HCT116 (cell line): ENCODE measurements around the gene NUP54. TPM values are rescaled to one million over a fixed set of nuclear protein-coding genes. Genes with fewer than 3 reads are reported as not detected.

ENCODE experiments used
- ATAC-seq: fragments of 200-7000 bp; cut with Tn5 transposase; 2 replicates; pipeline ENCODE4 v1.9.1; 2020; ENCODE audit warnings: mild to moderate bottlenecking, moderate library complexity
- BruUV-seq: library from RNA; stranded (reverse); fragments of 400-500 nt; replicated peaks from 2 replicates; lab custom pipeline; 2021; lab: Mats Ljungman, UMichigan
- CTCF ChIA-PET: fragments of 300-600 bp; sonication (Branson Sonifier 250); formaldehyde crosslinking; loops from one replicate; lab custom pipeline; 2021; ENCODE audit warnings: antibody characterized with exemption; lab: Charles Lee
- POLR2A ChIA-PET: fragments of 300-600, 350-600 bp; sonication (Branson Sonifier 250); formaldehyde crosslinking; loops from one replicate; lab custom pipeline; 2021; ENCODE audit warnings: antibody characterized with exemption; lab: Charles Lee
- RAD21 ChIA-PET, 2 experiments: fragments of 300-600 bp; sonication (Branson Sonifier 250); formaldehyde crosslinking; loops; one replicate each; lab custom pipeline; 2023; ENCODE audit warnings: low total read pairs in 2 of 2; ENCODE audit not compliant: uncharacterized antibody in 2 of 2, unreplicated experiment in 2 of 2, low non-redundant PET in 1 of 2; lab: Charles Lee
- DNase-seq: peaks from one replicate; pipeline ENCODE4 v3.0.0-alpha.2; 2010; ENCODE audit warnings: low read depth, low spot score
- H2AFZ ChIP-seq: fragments of 200-600 bp; shearing (Covaris generic), sonication (generic); 2 replicates; pipeline ENCODE4 v1.6.1; 2017; ENCODE audit warnings: low read depth, mixed run types, mixed read lengths, antibody characterized with exemption, low read length; ENCODE audit not compliant: poor library complexity, severe bottlenecking
- H3K27ac ChIP-seq: 2 replicates; pipeline ENCODE4 v1.5.1; 2012; ENCODE audit warnings: low read depth, low read length
- H3K27me3 ChIP-seq: fragments of 200-600 bp; sonication (generic); 2 replicates; pipeline ENCODE4 v1.6.1; 2016; ENCODE audit warnings: mixed run types, low read length, mixed read lengths; ENCODE audit not compliant: insufficient read depth
- H3K36me3 ChIP-seq, 2 experiments: fragments of 200-500 bp in 1 of 2; fragments of 200-600 bp in 1 of 2; sonication (Bioruptor generic) in 1 of 2; sonication (generic) in 1 of 2; 2 replicates each; pipeline versions ENCODE4 v1.5.1 to v1.6.1; 2014 to 2016; ENCODE audit warnings: low read length in 2 of 2, inconsistent platforms in 1 of 2, mixed read lengths in 1 of 2, mixed run types in 1 of 2; ENCODE audit not compliant: insufficient read depth in 2 of 2, control insufficient read depth in 1 of 2
- H3K4me1 ChIP-seq, 2 experiments: fragments of 200-600 bp in 1 of 2; sonication (generic) in 1 of 2; 2 replicates each; pipeline versions ENCODE4 v1.5.1 to v1.6.1; 2012 to 2017; ENCODE audit warnings: low read length in 2 of 2, inconsistent platforms in 1 of 2, mild to moderate bottlenecking in 1 of 2, mixed read lengths in 1 of 2, mixed run types in 1 of 2, moderate library complexity in 1 of 2; ENCODE audit not compliant: insufficient read depth in 2 of 2, control insufficient read depth in 1 of 2
- H3K4me2 ChIP-seq: fragments of 200-600 bp; sonication (generic); 2 replicates; pipeline ENCODE4 v1.6.1; 2017; ENCODE audit warnings: mixed run types, low read length, mixed read lengths
- H3K4me3 ChIP-seq, 2 experiments: fragments of 200-600 bp in 1 of 2; sonication (generic) in 1 of 2; replicated peaks in 1 of 2; 2 replicates each; pipeline ENCODE4 v1.5.1; 2011 to 2016; ENCODE audit warnings: low read length in 2 of 2, control low read depth in 1 of 2, low read depth in 1 of 2, mild to moderate bottlenecking in 1 of 2, mixed read lengths in 1 of 2, mixed run types in 1 of 2
- H3K79me2 ChIP-seq: fragments of 200-600 bp; sonication (generic); 2 replicates; pipeline ENCODE4 v1.6.1; 2017; ENCODE audit warnings: mild to moderate bottlenecking, mixed run types, low read length, moderate library complexity, mixed read lengths; ENCODE audit not compliant: insufficient read depth
- H3K9ac ChIP-seq: fragments of 200-600 bp; sonication (generic); 2 replicates; pipeline ENCODE4 v1.6.1; 2016; ENCODE audit warnings: low read length, mixed read lengths
- H3K9me2 ChIP-seq: fragments of 200-600 bp; sonication (generic), shearing (Covaris generic); 2 replicates; pipeline ENCODE4 v1.6.1; 2017; ENCODE audit warnings: mixed run types, mild to moderate bottlenecking, moderate library complexity; ENCODE audit not compliant: insufficient read depth
- H3K9me3 ChIP-seq, 2 experiments: fragments of 200-500 bp in 1 of 2; fragments of 200-600 bp in 1 of 2; sonication (Bioruptor generic) in 1 of 2; sonication (generic) in 1 of 2; 2 replicates each; pipeline ENCODE4 v1.6.1; 2014 to 2017; ENCODE audit warnings: low read length in 2 of 2, mixed read lengths in 2 of 2, inconsistent platforms in 1 of 2, low read depth in 1 of 2, mild to moderate bottlenecking in 1 of 2, mixed run types in 1 of 2, moderate library complexity in 1 of 2; ENCODE audit not compliant: control insufficient read depth in 1 of 2, insufficient read depth in 1 of 2
- H4K20me1 ChIP-seq: fragments of 200-600 bp; sonication (generic), shearing (Covaris generic); 2 replicates; pipeline ENCODE4 v1.6.1; 2017; ENCODE audit warnings: mixed run types, mild to moderate bottlenecking, moderate library complexity; ENCODE audit not compliant: insufficient read depth
- ATF3 ChIP-seq: IDR thresholded peaks from 2 replicates; pipeline ENCODE4 v1.6.1; 2012
- CBX3 ChIP-seq: IDR thresholded peaks from 2 replicates; pipeline ENCODE4 v1.6.1; 2012; ENCODE audit warnings: low read depth
- CEBPB ChIP-seq: IDR thresholded peaks from 2 replicates; pipeline ENCODE4 v1.6.1; 2012; ENCODE audit warnings: low read depth
- CTCF ChIP-seq, 3 experiments: fragments of 200-600 bp in 1 of 3; sonication (generic) in 1 of 3; IDR thresholded peaks in 2 of 3; conservative IDR thresholded peaks in 1 of 3; 2 replicates each; pipeline ENCODE4 v1.5.1; 2012 to 2017; ENCODE audit warnings: low read depth in 2 of 3, low read length in 2 of 3, antibody characterized with exemption in 1 of 3, borderline replicate concordance in 1 of 3, control low read depth in 1 of 3, mild to moderate bottlenecking in 1 of 3, mixed read lengths in 1 of 3, mixed run types in 1 of 3, moderate library complexity in 1 of 3; ENCODE audit not compliant: insufficient read depth in 1 of 3
- EZH2 ChIP-seq: fragments of 200-600 bp; sonication (generic); IDR thresholded peaks from 2 replicates; pipeline ENCODE4 v1.6.1; 2017; ENCODE audit warnings: antibody characterized with exemption, mixed run types
- EZH2phosphoT487 ChIP-seq: fragments of 200-600 bp; IDR thresholded peaks from 2 replicates; pipeline ENCODE4 v1.6.1; 2018; ENCODE audit warnings: antibody characterized with exemption, borderline replicate concordance
- FOSL1 ChIP-seq: IDR thresholded peaks from 2 replicates; pipeline ENCODE4 v1.6.1; 2012; ENCODE audit warnings: low read depth
- POLR2A ChIP-seq: IDR thresholded peaks from 2 replicates; pipeline ENCODE4 v1.7.0; 2011; ENCODE audit warnings: borderline replicate concordance; ENCODE audit not compliant: insufficient read depth, insufficient read length; ENCODE audit errors: extremely low read depth
- RAD21 ChIP-seq: IDR thresholded peaks from 2 replicates; pipeline ENCODE4 v1.6.1; 2012; ENCODE audit warnings: low read depth, mild to moderate bottlenecking
- SP1 ChIP-seq: IDR thresholded peaks from 2 replicates; pipeline ENCODE4 v1.6.1; 2012; ENCODE audit warnings: low read depth
- TCF7L2 ChIP-seq: IDR thresholded peaks from 2 replicates; pipeline ENCODE4 v1.7.0; 2011; ENCODE audit warnings: borderline replicate concordance, inconsistent platforms; ENCODE audit not compliant: insufficient read depth, insufficient read length; ENCODE audit errors: extremely low read depth
- YY1 ChIP-seq: IDR thresholded peaks from 2 replicates; pipeline ENCODE4 v1.6.1; 2011; ENCODE audit warnings: low read length, low read depth, moderate library complexity, mild to moderate bottlenecking; ENCODE audit not compliant: insufficient replicate concordance; ENCODE audit errors: extremely low read depth
- ZFX ChIP-seq: fragments of 450-650 bp; IDR thresholded peaks from 2 replicates; pipeline ENCODE4 v1.6.1; 2017
- intact Hi-C: fragments of 100-400 bp; cut with micrococcal nuclease; formaldehyde crosslinking; loops from 2 replicates; pipeline ENCODE4 v1.10.0; 2022
- total RNA-seq: library from RNA; stranded (reverse); gene quantifications from one replicate; pipeline ENCODE4 v1.2.1, GENCODE V29; 2021; ENCODE audit not compliant: unreplicated experiment

The NUP54 gene
- total RNA-seq, 1 experiment from 2014 or later: 53.9 TPM

- intact Hi-C loops: loop anchor here (1.0 to 5.0 kb wide), 2 partner anchors 71 to 150 kb away; no protein-coding TSS in a partner anchor
- H3K36me3 ChIP-seq: no peaks in the 10 kb centered on the region
- no peak overlapping the region for H3K9ac ChIP-seq
- no peak overlapping the region for H3K4me3 ChIP-seq
- BruUV-seq: no TSS peak
- H3K27me3 ChIP-seq: no peaks in the 10 kb centered on the region
- no peaks in the 10 kb centered on the region for H3K9me2 ChIP-seq
- H3K4me1 ChIP-seq: no peaks in the 10 kb centered on the region
- TF ChIP-seq YY1 (peak; percentile 55), SP1 (no peak), CEBPB (no peak), ATF3 (no peak), CBX3 (no peak), POLR2A (no peak), CTCF (IDR thresholded peaks at IDR 0.05 in 2 of 3, conservative IDR thresholded peaks at IDR 0.05 in 1 of 3; ENCODE audit: borderline replicate concordance in 1 of 3, insufficient read depth in 1 of 3, low read depth in 2 of 3, low read length in 2 of 3) (peak; percentile 78 to 85 (median 85)), ZFX (no peak), EZH2phosphoT487 (no peak), TCF7L2 (no peak), EZH2 (no peak), FOSL1 (no peak), RAD21 (peak; percentile 87)
- H3K79me2 ChIP-seq: no peaks in the 10 kb centered on the region
- no peaks in the 10 kb centered on the region for H3K9me3 ChIP-seq
- H3K27ac ChIP-seq: no peak overlapping the region
- DNase-seq: peak; percentile 59
- RAD21 ChIA-PET: no interaction called here
- CTCF ChIA-PET: no interaction called here
- ATAC-seq: peak; percentile 99
- POLR2A ChIA-PET: no interaction called here
- no peak overlapping the region for H3K4me2 ChIP-seq
- H2AFZ ChIP-seq: peak overlapping the region; percentile 63
- H4K20me1 ChIP-seq: no peaks in the 10 kb centered on the region
Observed at GRCh38 chr4:76067652-76068286, 80.4 kb downstream of the NUP54 start.
